Common myeloid progenitor, CD34-positive (primary cell): ENCODE measurements around the gene MTHFD1L.
"Not testable (repeated sequence)": the region's sequence is repeated elsewhere in the genome, so short reads cannot be mapped to it uniquely, and the experiment has no call there.

ENCODE experiments used
- CTCF ChIA-PET: fragments of 350-600 bp; sonication (Branson Sonifier 250); formaldehyde crosslinking; loops from one replicate; lab custom pipeline; 2021; ENCODE audit warnings: antibody characterized with exemption; lab: Charles Lee
- POLR2A ChIA-PET: fragments of 350-600 bp; sonication (Branson Sonifier 250); formaldehyde crosslinking; loops from one replicate; lab custom pipeline; 2021; ENCODE audit warnings: antibody characterized with exemption; lab: Charles Lee
- DNase-seq, 3 donors: peaks; one replicate each; pipeline versions ENCODE4 v3.0.0 to v3.0.0-alpha.2; 2013
- H3K27ac ChIP-seq, 2 experiments: 1 replicate in 1 of 2; 2 replicates in 1 of 2; pipeline ENCODE4 v1.7.0; 2013; ENCODE audit warnings: inconsistent platforms in 2 of 2, low read length in 2 of 2, mild to moderate bottlenecking in 2 of 2, low read depth in 1 of 2, moderate library complexity in 1 of 2; ENCODE audit not compliant: severe bottlenecking in 2 of 2, insufficient read depth in 1 of 2, poor library complexity in 1 of 2
- H3K27me3 ChIP-seq, 5 experiments: replicated peaks in 2 of 5; 1 replicate in 3 of 5; 2 replicates in 2 of 5; pipeline versions ENCODE4 v1.6.1 to v1.7.0; 2013; ENCODE audit warnings: low read length in 4 of 5, mild to moderate bottlenecking in 2 of 5, moderate library complexity in 2 of 5, inconsistent platforms in 1 of 5; ENCODE audit not compliant: insufficient read depth in 5 of 5, control insufficient read depth in 4 of 5
- H3K36me3 ChIP-seq, 4 experiments: 1 replicate in 2 of 4; 2 replicates in 2 of 4; pipeline versions ENCODE4 v1.6.1 to v1.7.0; 2013; ENCODE audit warnings: low read length in 3 of 4, control low read depth in 1 of 4, mild to moderate bottlenecking in 1 of 4; ENCODE audit not compliant: control insufficient read depth in 4 of 4, insufficient read depth in 4 of 4
- H3K4me1 ChIP-seq, 4 experiments: 1 replicate in 3 of 4; 2 replicates in 1 of 4; pipeline versions ENCODE4 v1.6.1 to v1.7.1; 2013; ENCODE audit warnings: low read length in 3 of 4, mild to moderate bottlenecking in 3 of 4, control low read depth in 1 of 4, inconsistent platforms in 1 of 4, moderate library complexity in 1 of 4; ENCODE audit not compliant: control insufficient read depth in 4 of 4, insufficient read depth in 4 of 4; ENCODE audit errors: control extremely low read depth in 1 of 4
- H3K4me3 ChIP-seq, 7 experiments: 1 replicate in 4 of 7; 2 replicates in 3 of 7; pipeline versions ENCODE4 v1.5.1 to v1.7.0; 2013; ENCODE audit warnings: mild to moderate bottlenecking in 7 of 7, low read length in 6 of 7, moderate library complexity in 6 of 7, inconsistent platforms in 2 of 7, low read depth in 2 of 7, control low read depth in 1 of 7; ENCODE audit not compliant: insufficient read depth in 4 of 7, control insufficient read depth in 1 of 7; ENCODE audit errors: extremely low read depth in 1 of 7
- H3K9me3 ChIP-seq, 5 experiments: 1 replicate in 4 of 5; 2 replicates in 1 of 5; pipeline versions ENCODE4 v1.6.1 to v1.7.1; 2013; ENCODE audit warnings: low read length in 4 of 5, mild to moderate bottlenecking in 2 of 5, inconsistent platforms in 1 of 5, low read depth in 1 of 5, moderate library complexity in 1 of 5; ENCODE audit not compliant: control insufficient read depth in 4 of 5, insufficient read depth in 2 of 5; ENCODE audit errors: control extremely low read depth in 1 of 5
- WGBS: methylation state at CpG from one replicate; pipeline ENCODE4 v1.1.5; 2013; ENCODE audit not compliant: insufficient coverage; 5-methylcytosine and 5-hydroxymethylcytosine counted together

MTHFD1L gene

DNA sequence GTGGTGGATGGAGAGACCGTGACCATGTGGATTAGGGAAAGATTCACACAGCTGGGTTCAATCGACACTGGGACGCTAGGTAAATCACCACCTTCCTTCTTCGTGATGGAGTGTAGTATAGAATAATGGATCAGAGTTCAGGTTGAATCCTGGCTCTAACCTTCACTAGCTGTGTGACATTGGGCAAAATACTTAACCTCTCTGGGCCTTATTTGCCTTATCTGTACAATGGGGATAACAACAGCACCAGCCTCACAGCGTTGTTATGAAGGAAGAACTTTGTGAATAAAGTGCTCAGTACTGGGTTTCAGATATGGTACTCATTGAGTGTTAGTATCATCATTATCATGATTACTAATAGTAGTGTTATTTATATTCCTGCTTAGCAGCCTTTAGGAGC lies 248.1 kb downstream of the MTHFD1L start:
- ChIA-PET POLR2A (no interaction called here), CTCF (no interaction called here)
- no peaks in the 10 kb centered on the region for H3K9me3 ChIP-seq
- no peaks in the 10 kb centered on the region for H3K27me3 ChIP-seq
- WGBS, result 86% methylated on average over 4 of the region's 5 CpGs
- H3K36me3 ChIP-seq, result no peaks in the 10 kb centered on the region
- H3K4me1 ChIP-seq, result peaks cover 0 to 3% (median 2%) of the 10 kb centered on the region in 4 experiments
- H3K27ac ChIP-seq, result no peak overlapping the region
- no peak overlapping the region for H3K4me3 ChIP-seq
- DNase-seq, result no peak

DNA sequence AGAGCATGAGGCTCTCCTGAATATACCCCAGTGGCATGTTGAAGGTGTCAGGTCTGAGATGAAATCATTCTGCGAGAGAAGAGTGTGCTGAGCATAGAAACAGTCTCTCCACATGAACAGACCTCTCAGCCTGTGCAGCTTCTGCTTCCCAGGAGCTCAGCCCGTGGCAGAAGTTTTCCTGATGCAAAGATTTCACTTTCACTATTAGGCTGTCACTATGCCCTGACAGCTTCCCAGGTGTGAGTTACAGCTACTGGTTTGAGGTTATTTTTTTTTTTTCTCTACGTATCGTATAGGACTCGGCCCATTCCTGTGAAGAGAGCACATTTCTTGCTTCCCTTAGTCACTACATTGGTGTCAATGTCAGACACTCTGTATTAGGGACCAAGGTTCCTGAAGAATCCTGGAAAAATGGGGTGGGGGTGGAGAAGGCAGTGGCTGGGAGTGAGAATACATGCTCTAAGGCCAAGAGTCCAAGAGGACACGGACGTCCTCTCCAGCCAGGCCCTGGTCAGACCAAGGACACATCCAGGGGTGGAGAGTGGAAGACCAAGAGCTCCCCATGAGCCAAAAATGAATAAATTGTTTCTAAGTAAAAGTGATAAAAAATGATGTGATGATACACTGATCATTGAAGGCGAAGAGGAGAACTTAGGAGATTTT lies 253.1 kb downstream of the MTHFD1L start:
- H3K27ac ChIP-seq, result no peak overlapping the region
- H3K36me3 ChIP-seq, result no peaks in the 10 kb centered on the region
- H3K4me1 ChIP-seq, result peaks cover 0 to 4% (median 2%) of the 10 kb centered on the region in 4 experiments
- H3K9me3 ChIP-seq, result no peaks in the 10 kb centered on the region
- ChIA-PET CTCF (no interaction called here), POLR2A (no interaction called here)
- no peaks in the 10 kb centered on the region for H3K27me3 ChIP-seq
- peak overlapping the region in 1 of 7 experiments; percentile 47 for H3K4me3 ChIP-seq
- WGBS, result 67% methylated on average over 4 of the region's 8 CpGs
- peak; percentile 4 to 46 (median 45) for DNase-seq

DNA sequence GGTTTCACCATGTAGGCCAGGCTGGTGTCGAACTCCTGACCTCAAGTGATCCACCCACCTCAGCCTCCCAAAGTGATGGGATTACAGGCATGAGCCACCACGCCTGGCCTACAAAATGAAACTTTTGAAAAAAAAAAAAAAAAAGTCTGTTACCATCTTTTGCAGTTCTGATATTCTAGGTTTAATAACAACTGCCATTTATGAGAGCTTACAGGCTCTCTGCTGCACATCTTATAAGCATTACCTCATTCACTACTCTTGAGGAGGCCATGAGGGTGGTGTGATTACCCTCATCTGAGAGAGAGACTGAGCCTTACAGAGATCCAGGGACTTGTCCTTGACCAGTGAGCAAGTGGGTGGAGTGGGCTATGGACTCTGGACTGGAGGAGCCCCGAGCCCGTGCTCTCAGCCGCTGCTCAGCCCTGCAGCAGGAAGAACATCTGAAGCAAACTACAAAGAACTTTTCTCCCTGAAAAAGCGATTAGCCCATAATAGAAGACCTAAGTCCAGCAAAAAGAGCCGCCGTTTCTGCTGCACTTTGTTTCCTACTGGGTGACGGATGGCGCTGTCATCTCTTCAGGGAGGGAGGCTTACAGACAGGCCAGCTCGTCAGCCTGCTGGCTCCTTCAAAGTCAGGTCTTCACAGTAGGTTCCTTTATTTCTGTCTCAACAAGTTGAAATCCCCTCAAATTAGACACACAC lies 254.5 kb downstream of the MTHFD1L start:
- CTCF ChIA-PET, result no interaction called here
- H3K27me3 ChIP-seq, result no peaks in the 10 kb centered on the region
- no peak overlapping the region for H3K27ac ChIP-seq
- no peak overlapping the region for H3K4me3 ChIP-seq
- POLR2A ChIA-PET, result interaction anchor here (0.7 kb wide), 1 partner anchor 191 kb away, joined by 3 read pairs; no protein-coding TSS in a partner anchor
- 89% methylated on average over 6 of the region's 11 CpGs for WGBS
- H3K9me3 ChIP-seq, result no peaks in the 10 kb centered on the region
- peaks cover 0 to 4% (median 2%) of the 10 kb centered on the region in 4 experiments for H3K4me1 ChIP-seq
- DNase-seq, result no peak
- no peaks in the 10 kb centered on the region for H3K36me3 ChIP-seq

DNA sequence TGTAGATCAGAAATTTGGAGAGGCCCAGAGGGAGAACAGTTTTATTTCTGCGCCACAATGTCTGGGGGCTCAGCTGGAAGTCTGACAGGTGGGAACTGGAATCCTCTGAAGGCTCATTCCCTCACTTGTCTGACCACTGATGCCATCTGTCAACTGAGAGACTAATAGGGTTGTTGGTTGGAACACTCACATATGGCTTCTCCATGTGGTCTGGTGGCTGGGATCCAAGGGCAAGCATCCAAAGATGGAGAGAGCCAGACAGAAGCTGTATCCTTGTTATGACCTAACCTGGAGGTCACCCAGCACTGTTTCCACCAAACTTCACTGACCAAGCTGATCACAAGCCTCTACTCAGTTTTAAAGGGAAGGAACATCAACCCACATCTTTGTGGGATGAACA lies 256.4 kb downstream of the MTHFD1L start:
- DNase-seq, result no peak
- H3K36me3 ChIP-seq, result no peaks in the 10 kb centered on the region
- ChIA-PET POLR2A (no interaction called here), CTCF (no interaction called here)
- peaks cover 0 to 4% (median 2%) of the 10 kb centered on the region in 4 experiments for H3K4me1 ChIP-seq
- H3K9me3 ChIP-seq, result no peaks in the 10 kb centered on the region
- H3K4me3 ChIP-seq, result no peak overlapping the region
- WGBS, result 100% methylated on average over 1 of the region's 1 CpG
- H3K27me3 ChIP-seq, result no peaks in the 10 kb centered on the region
- H3K27ac ChIP-seq, result no peak overlapping the region

DNA sequence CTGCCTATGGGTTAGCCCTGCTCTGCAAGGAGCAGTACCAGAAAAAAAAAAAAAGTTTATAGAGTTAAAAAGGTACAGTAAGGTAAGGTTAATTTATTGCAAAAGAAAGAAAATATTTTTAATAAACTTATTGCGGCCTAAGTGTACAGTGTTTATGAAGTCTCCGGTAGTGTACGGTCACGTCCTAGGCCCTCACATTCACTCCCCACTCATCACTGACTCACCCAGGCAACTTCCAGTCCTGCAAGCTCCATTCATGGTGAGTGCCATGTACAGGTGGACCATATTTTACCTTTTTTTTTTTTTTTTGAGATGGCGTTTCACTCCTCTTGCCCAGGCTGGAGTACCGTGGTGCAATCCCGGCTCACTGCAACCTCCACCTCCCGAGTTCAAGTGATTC lies 258.1 kb downstream of the MTHFD1L start:
- H3K27me3 ChIP-seq, H3K27ac ChIP-seq, H3K36me3 ChIP-seq, H3K4me1 ChIP-seq, DNase-seq, CTCF ChIA-PET, H3K4me3 ChIP-seq, H3K9me3 ChIP-seq: not testable (repeated sequence)
- POLR2A ChIA-PET, result interaction anchor here (0.6 kb wide), 1 partner anchor 9 kb away, joined by 4 read pairs; no protein-coding TSS in a partner anchor
- no CpG with 5 or more reads among the region's 8 CpGs for WGBS

DNA sequence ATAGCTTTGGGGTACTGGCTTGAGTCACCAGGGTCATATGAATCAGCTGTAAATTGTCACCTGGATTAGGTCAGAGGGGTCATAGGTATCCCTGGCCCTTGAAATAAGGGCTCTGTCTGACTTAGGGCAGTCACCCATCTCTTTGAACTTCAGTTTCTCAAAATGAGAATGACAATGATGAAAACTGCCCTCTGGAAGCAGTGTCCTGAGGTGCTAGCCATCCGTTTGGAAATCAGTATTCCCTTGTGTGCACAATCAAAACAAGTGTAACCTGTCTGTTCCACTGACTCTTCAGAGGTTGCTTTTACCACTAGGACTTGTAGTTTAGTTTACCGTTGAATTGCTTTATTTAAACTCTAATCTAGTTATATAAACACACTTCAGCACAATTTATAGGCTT lies 259.7 kb downstream of the MTHFD1L start:
- H3K9me3 ChIP-seq, H3K27me3 ChIP-seq, H3K36me3 ChIP-seq, POLR2A ChIA-PET, CTCF ChIA-PET, DNase-seq, H3K4me3 ChIP-seq, H3K4me1 ChIP-seq, H3K27ac ChIP-seq: not testable (repeated sequence)
- WGBS, result 100% methylated on average over 1 of the region's 2 CpGs

DNA sequence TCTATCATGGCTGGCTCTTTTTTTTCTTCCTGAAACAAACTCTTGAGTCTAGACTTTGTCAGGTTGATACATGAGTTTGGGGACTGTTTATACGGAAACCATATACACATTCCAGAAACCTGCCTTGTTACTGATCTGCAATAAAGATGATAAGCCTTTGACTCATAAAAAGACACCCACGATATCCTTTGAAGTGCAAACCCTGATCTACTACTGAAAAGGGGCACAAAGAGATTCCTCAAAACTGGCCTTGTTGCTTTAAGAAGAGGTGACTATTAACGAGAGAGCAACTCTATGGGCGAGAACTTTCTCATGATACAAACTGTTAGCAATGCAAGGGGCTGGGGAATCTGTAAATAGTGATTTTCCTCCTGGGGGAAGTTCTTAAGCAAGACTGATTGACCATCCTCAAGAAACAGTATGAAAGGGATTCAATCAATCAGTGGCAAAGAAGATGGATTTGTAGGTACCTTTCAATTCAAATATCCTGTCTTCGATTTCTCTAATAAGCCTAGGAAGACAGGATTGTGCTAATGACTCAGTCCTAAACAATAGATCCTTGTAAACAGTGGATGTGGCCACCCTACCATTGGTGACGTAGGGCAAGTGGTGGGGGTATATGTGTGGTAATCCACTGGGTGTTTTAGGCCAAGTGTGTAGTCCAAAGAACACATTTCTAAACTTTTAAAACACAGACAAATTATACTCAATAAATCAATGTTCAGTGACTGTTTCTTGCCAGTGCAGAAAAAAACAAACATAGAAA lies 260.3 kb downstream of the MTHFD1L start:
- POLR2A ChIA-PET, H3K27ac ChIP-seq, CTCF ChIA-PET, H3K36me3 ChIP-seq, H3K4me3 ChIP-seq, H3K27me3 ChIP-seq, DNase-seq, H3K9me3 ChIP-seq, H3K4me1 ChIP-seq: not testable (repeated sequence)
- WGBS, result 93% methylated on average over 2 of the region's 6 CpGs
